Endothelial cell of umbilical vein (primary cell): ENCODE measurements around the gene RSRC2. TPM values are rescaled to one million over a fixed set of nuclear protein-coding genes. Genes with fewer than 3 reads are reported as not detected.

Experiments used
- BruUV-seq: library from RNA; stranded (reverse); fragments of 400-500 nt; replicated peaks from 2 replicates; lab custom pipeline; 2021; lab: Mats Ljungman, UMichigan
- CTCF ChIA-PET: fragments of 300-600, 350-600 bp; sonication (Branson Sonifier 250); formaldehyde crosslinking; loops from one replicate; lab custom pipeline; 2021; ENCODE audit warnings: antibody characterized with exemption, inconsistent platforms; lab: Charles Lee
- POLR2A ChIA-PET: fragments of 300-600, 350-600 bp; sonication (Branson Sonifier 250); formaldehyde crosslinking; loops from one replicate; lab custom pipeline; 2021; ENCODE audit warnings: antibody characterized with exemption, inconsistent platforms; lab: Charles Lee
- DNase-seq: peaks from one replicate; pipeline ENCODE4 v3.0.0-alpha.2; 2011; ENCODE audit warnings: low read depth, low spot score
- FAIRE-seq: peaks from 2 replicates; lab custom pipeline; 2011; peaks lifted over from hg19 to GRCh38; lab: Jason Lieb, UNC
- H2AFZ ChIP-seq: 2 replicates; pipeline ENCODE4 v1.6.0; 2012; ENCODE audit warnings: low read depth, low read length, control low read depth, inconsistent platforms
- H3K27ac ChIP-seq: 2 replicates; pipeline ENCODE4 v1.5.1; 2011; ENCODE audit warnings: low read depth, mild to moderate bottlenecking, control low read depth, low read length, moderate library complexity; ENCODE audit not compliant: insufficient read depth
- H3K27me3 ChIP-seq, 2 experiments: 2 replicates each; pipeline versions ENCODE4 v1.6.0 to v1.6.1; 2011; ENCODE audit warnings: low read length in 2 of 2, mixed read lengths in 1 of 2; ENCODE audit not compliant: control insufficient read depth in 2 of 2, insufficient read depth in 2 of 2
- H3K36me3 ChIP-seq, 2 experiments: 2 replicates in 1 of 2; 3 replicates in 1 of 2; pipeline ENCODE4 v1.5.1; 2011; ENCODE audit warnings: low read length in 2 of 2, mild to moderate bottlenecking in 1 of 2, moderate library complexity in 1 of 2; ENCODE audit not compliant: control insufficient read depth in 2 of 2, insufficient read depth in 2 of 2; ENCODE audit errors: extremely low read depth in 1 of 2
- H3K4me1 ChIP-seq: 3 replicates; pipeline ENCODE4 v1.5.1; 2011; ENCODE audit warnings: mild to moderate bottlenecking, low read length; ENCODE audit not compliant: control insufficient read depth, insufficient read depth; ENCODE audit errors: extremely low read depth
- H3K4me2 ChIP-seq: 2 replicates; pipeline ENCODE4 v1.6.1; 2011; ENCODE audit warnings: low read length, control low read depth, mixed read lengths; ENCODE audit not compliant: insufficient read depth
- H3K4me3 ChIP-seq, 3 experiments: fragments of 200-600 bp in 1 of 3; sonication (generic), shearing (Covaris generic) in 1 of 3; replicated peaks in 1 of 3; 2 replicates each; pipeline ENCODE4 v1.5.1; 2011 to 2016; ENCODE audit warnings: control low read depth in 3 of 3, low read length in 3 of 3, mild to moderate bottlenecking in 2 of 3, inconsistent platforms in 1 of 3, low read depth in 1 of 3, moderate library complexity in 1 of 3; ENCODE audit not compliant: insufficient read depth in 1 of 3
- H3K79me2 ChIP-seq: 2 replicates; pipeline ENCODE4 v1.6.0; 2012; ENCODE audit warnings: low read length, inconsistent platforms; ENCODE audit not compliant: control insufficient read depth, insufficient read depth
- H3K9ac ChIP-seq: replicated peaks from 2 replicates; pipeline ENCODE3; 2011; ENCODE audit warnings: low read length, control low read depth; ENCODE audit not compliant: insufficient read depth; ENCODE audit errors: extremely low read depth
- H3K9me1 ChIP-seq: replicated peaks from 3 replicates; pipeline ENCODE4 v1.6.0; 2011; ENCODE audit warnings: mild to moderate bottlenecking, low read length; ENCODE audit not compliant: control insufficient read depth, insufficient read depth; ENCODE audit errors: extremely low read depth
- H3K9me3 ChIP-seq: replicated peaks from 2 replicates; pipeline ENCODE4 v1.5.1; 2012; ENCODE audit warnings: low read length, inconsistent platforms; ENCODE audit not compliant: control insufficient read depth, insufficient read depth
- H4K20me1 ChIP-seq: replicated peaks from 2 replicates; pipeline ENCODE3; 2011; ENCODE audit warnings: mild to moderate bottlenecking, low read length; ENCODE audit not compliant: control insufficient read depth, insufficient read depth; ENCODE audit errors: extremely low read depth
- CTCF ChIP-seq, 2 donors: IDR thresholded peaks; 1 replicate in 1 of 2; 2 replicates in 1 of 2; pipeline ENCODE4 v1.5.1; 2011; ENCODE audit warnings: low read length in 2 of 2, mild to moderate bottlenecking in 2 of 2, moderate library complexity in 2 of 2, control low read depth in 1 of 2, inconsistent platforms in 1 of 2, low read depth in 1 of 2; ENCODE audit not compliant: insufficient read depth in 1 of 2; ENCODE audit errors: extremely low read depth in 1 of 2
- EZH2 ChIP-seq: IDR thresholded peaks from 2 replicates; pipeline ENCODE4 v1.6.1; 2012; ENCODE audit warnings: borderline replicate concordance, low read depth, mild to moderate bottlenecking, moderate library complexity, low read length, inconsistent platforms; ENCODE audit not compliant: severe bottlenecking
- FOS ChIP-seq: IDR thresholded peaks from 2 replicates; pipeline ENCODE4 v1.6.1; 2011; ENCODE audit warnings: mild to moderate bottlenecking, low read length, moderate library complexity, borderline replicate concordance; ENCODE audit not compliant: insufficient read depth
- GATA2 ChIP-seq: IDR thresholded peaks from 2 replicates; pipeline ENCODE4 v1.7.0; 2011; ENCODE audit warnings: low read depth, mild to moderate bottlenecking, moderate library complexity, mixed read lengths, low read length; ENCODE audit not compliant: insufficient read length, insufficient read depth
- JUN ChIP-seq: IDR thresholded peaks from 2 replicates; pipeline ENCODE4 v1.6.1; 2011; ENCODE audit warnings: borderline replicate concordance, low read depth; ENCODE audit not compliant: insufficient read length, insufficient read depth
- MAX ChIP-seq: IDR thresholded peaks from 2 replicates; pipeline ENCODE4 v1.6.1; 2011; ENCODE audit not compliant: insufficient read depth, insufficient read length
- MYC ChIP-seq: IDR thresholded peaks from one replicate; pipeline ENCODE4 v1.6.1; 2011; ENCODE audit warnings: mild to moderate bottlenecking, low read depth, low read length
- POLR2A ChIP-seq: IDR thresholded peaks from 2 replicates; pipeline ENCODE4 v1.6.1; 2012; ENCODE audit warnings: low read depth, mild to moderate bottlenecking, control low read depth, low read length
- POLR2AphosphoS5 ChIP-seq: IDR thresholded peaks from 2 replicates; pipeline ENCODE4 v1.6.1; 2012; ENCODE audit warnings: low read depth, mild to moderate bottlenecking, control low read depth, low read length, moderate library complexity; ENCODE audit not compliant: insufficient read depth
- dilution Hi-C: fragments of 300-500 bp; cut with MboI; formaldehyde crosslinking; loops from one replicate; pipeline ENCODE4 v1.15.0; 2019; ENCODE audit warnings: low sequenced_read_pairs; ENCODE audit not compliant: extremely low pct_ligation_motif_present
- intact Hi-C: fragments of 100-400 bp; cut with micrococcal nuclease; formaldehyde crosslinking; loops from one replicate; pipeline ENCODE4 v1.10.0; 2022
- polyA plus RNA-seq, 4 experiments: library from polyadenylated mRNA; depleted of rRNA in 3 of 4; stranded (reverse) in 3 of 4; unstranded in 1 of 4; fragments of >200 nt; gene quantifications; 2 replicates each; pipeline versions ENCODE4 v1.2.1 to v1.2.3, GENCODE V29; 2011 to 2012; ENCODE audit warnings: missing spikeins in 1 of 4
- total RNA-seq: library from RNA; stranded (reverse); gene quantifications from 2 replicates; pipeline ENCODE4 v1.2.3, GENCODE V29; 2021

The RSRC2 gene
- total and polyA plus RNA-seq, 2 donors (not counting 3 experiments of a cell fraction or from before 2014, with no cell fraction given) = 17.6 to 81.1 TPM

- FAIRE-seq = no peak
- H4K20me1 ChIP-seq = no peaks in the 10 kb centered on the region
- no peak overlapping the region for H3K27ac ChIP-seq
- no peaks in the 10 kb centered on the region for H3K9me1 ChIP-seq
- no peak overlapping the region for H2AFZ ChIP-seq
- POLR2A ChIA-PET = no interaction called here
- H3K79me2 ChIP-seq = no peaks in the 10 kb centered on the region
- CTCF ChIA-PET = no interaction called here
- no peaks in the 10 kb centered on the region for H3K27me3 ChIP-seq
- DNase-seq = no peak
- TF ChIP-seq MYC = no peak
- TF ChIP-seq GATA2 = no peak
- TF ChIP-seq JUN = no peak
- TF ChIP-seq CTCF (IDR thresholded peaks at IDR 0.05; ENCODE audit: extremely low read depth in 1 of 2, insufficient read depth in 1 of 2, low read depth in 1 of 2, low read length in 2 of 2) = no peak
- no peak for TF ChIP-seq POLR2AphosphoS5
- TF ChIP-seq MAX = no peak
- no peak for TF ChIP-seq FOS
- TF ChIP-seq POLR2A = no peak
- TF ChIP-seq EZH2 = no peak
- no peaks in the 10 kb centered on the region for H3K36me3 ChIP-seq
- no TSS peak for BruUV-seq
- intact Hi-C loops = no loop called here
- no peaks in the 10 kb centered on the region for H3K9me3 ChIP-seq
- no peak overlapping the region for H3K9ac ChIP-seq
- no peak overlapping the region for H3K4me2 ChIP-seq
- no peak overlapping the region for H3K4me3 ChIP-seq
- no peaks in the 10 kb centered on the region for H3K4me1 ChIP-seq
- dilution Hi-C loops = no loop called here
Measured at GRCh38 chr12:122457627-122458026, 69.1 kb downstream of the RSRC2 start.
